Stimulated activated CD8-positive, alpha-beta memory T cell treated with anti-CD3 and anti-CD28 coated beads, Interleukin-12 subunit alpha, Interleukin-12 subunit beta, amount 100 ng/mL, for 4 hours (primary cell): Measurements from ENCODE around the gene ZKSCAN7.
"Not testable (repeated sequence)": the region's sequence is repeated elsewhere in the genome, so short reads cannot be mapped to it uniquely, and the experiment has no call there.

Experiments used
- DNase-seq: peaks from one replicate; pipeline ENCODE4 v3.0.0-alpha.2; 2020; ENCODE audit warnings: low read depth

ZKSCAN7 gene

GRCh38 chr3:44554626-44555592 is at the start of gene ZKSCAN7:
TSS of gene ZKSCAN7 (plus strand) at chr3:44555193. CDS start at chr3:44557048, 1,855 bp downstream.
- DNase-seq: peak; percentile 51

GRCh38 chr3:44506556-44506955 is 48.4 kb upstream of the ZKSCAN7 start:
- no peak for DNase-seq

GRCh38 chr3:44506961-44507360 is 48.0 kb upstream of the ZKSCAN7 start:
- no peak for DNase-seq

- no peak for DNase-seq
These were observed 45.5 kb upstream of the ZKSCAN7 start for GRCh38 chr3:44509393-44509921.

GRCh38 chr3:44510000-44510368 is 45.0 kb upstream of the ZKSCAN7 start:
- DNase-seq: no peak

- no peak for DNase-seq
These were observed 43.8 kb upstream of the ZKSCAN7 start for GRCh38 chr3:44511238-44511566.

- no peak for DNase-seq
These were observed 41.5 kb upstream of the ZKSCAN7 start for GRCh38 chr3:44513513-44513912.

GRCh38 chr3:44516230-44516629 is 38.8 kb upstream of the ZKSCAN7 start:
- DNase-seq: no peak

- no peak for DNase-seq
These were observed 36.2 kb upstream of the ZKSCAN7 start for GRCh38 chr3:44518782-44519156.

- no peak for DNase-seq
These were observed 33.3 kb upstream of the ZKSCAN7 start for GRCh38 chr3:44521721-44522120.

GRCh38 chr3:44522494-44522933 is 32.5 kb upstream of the ZKSCAN7 start:
- no peak for DNase-seq

- DNase-seq: no peak
These were observed 29.9 kb upstream of the ZKSCAN7 start for GRCh38 chr3:44525060-44525459.

GRCh38 chr3:44529927-44530326 is 25.1 kb upstream of the ZKSCAN7 start:
- DNase-seq: no peak

GRCh38 chr3:44530911-44531310 is 24.1 kb upstream of the ZKSCAN7 start:
- no peak for DNase-seq

- DNase-seq: not testable (repeated sequence)
These were observed 20.3 kb upstream of the ZKSCAN7 start for GRCh38 chr3:44534659-44535058.

GRCh38 chr3:44535364-44535763 is 19.6 kb upstream of the ZKSCAN7 start:
- DNase-seq: no peak

GRCh38 chr3:44544811-44545210 is 10.2 kb upstream of the ZKSCAN7 start:
- DNase-seq: not testable (repeated sequence)

GRCh38 chr3:44555723-44556122 is 730 bp downstream of the ZKSCAN7 start:
- no peak for DNase-seq

GRCh38 chr3:44557074-44557473 is 2.1 kb downstream of the ZKSCAN7 start:
- no peak for DNase-seq

- DNase-seq: no peak
These were observed 6.1 kb downstream of the ZKSCAN7 start for GRCh38 chr3:44561076-44561475.

- DNase-seq: no peak
These were observed 7.2 kb downstream of the ZKSCAN7 start for GRCh38 chr3:44562147-44562546.

- DNase-seq: no peak
These were observed 13.6 kb downstream of the ZKSCAN7 start for GRCh38 chr3:44568561-44568960.

- DNase-seq: no peak
These were observed 16.0 kb downstream of the ZKSCAN7 start for GRCh38 chr3:44571024-44571423.

- no peak for DNase-seq
These were observed 21.6 kb downstream of the ZKSCAN7 start for GRCh38 chr3:44576613-44577012.
